Measurements from ENCODE around the gene GJB3. TPM values are rescaled to one million over a fixed set of nuclear protein-coding genes. Genes with fewer than 3 reads are reported as not detected.
A peak's percentile ranks its signal among the peaks of the same experiment; 100 is the strongest.

The GJB3 gene
- polyA plus RNA-seq, 4 donors = 0.67 to 1.9 (median 0.78) TPM; not detected in 1

- no peak for FAIRE-seq
- Histone ChIP-seq H3K36me3 (ENCODE audit: control insufficient read depth in 3 of 3, insufficient read depth in 2 of 3, low read depth in 1 of 3, low read length in 3 of 3) (no peaks in the 10 kb centered on the region), H3K27me3 (ENCODE audit: control insufficient read depth in 3 of 3, insufficient read depth in 3 of 3, low read length in 3 of 3) (peaks cover 0 to 20% (median 19%) of the 10 kb centered on the region in 3 donors), H3K4me1 (ENCODE audit: control insufficient read depth in 3 of 3, insufficient read depth in 2 of 3, low read depth in 1 of 3, low read length in 2 of 3) (peaks cover 0 to 4% (median 0%) of the 10 kb centered on the region in 3 donors), H3K27ac (ENCODE audit: low read depth in 1 of 3, low read length in 2 of 3) (no peak overlapping the region), H3K4me3 (ENCODE audit: low read depth in 1 of 3, low read length in 3 of 3) (no peak overlapping the region), H3K9me3 (ENCODE audit: control insufficient read depth in 2 of 2, insufficient read depth in 1 of 2, low read depth in 1 of 2, low read length in 1 of 2) (no peaks in the 10 kb centered on the region)
- DNase-seq = no peak
- WGBS, 3 donors = 52 to 76% (median 54%) methylated on average over 10 of the region's 10 CpGs
Measured at GRCh38 chr1:34777519-34778321, 3.3 kb upstream of the GJB3 start.

DNA sequence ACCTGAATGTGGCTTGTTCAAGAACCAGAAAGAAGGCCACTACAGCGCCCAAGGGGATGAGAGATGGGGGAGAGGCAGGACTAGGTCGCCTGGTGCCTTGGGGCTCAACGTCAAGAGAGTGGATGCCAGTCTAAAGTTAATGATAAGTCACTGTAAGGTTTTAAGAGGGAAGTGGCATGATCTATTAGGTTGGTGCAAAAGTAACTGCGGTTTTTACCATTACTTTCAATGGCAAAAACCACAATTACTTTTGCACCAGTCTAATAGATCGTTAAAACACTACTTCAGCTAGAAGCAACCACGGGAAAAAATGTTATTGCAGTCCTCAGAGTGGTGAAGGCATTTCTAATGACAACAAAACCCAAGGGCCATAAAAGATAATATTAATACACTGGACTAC, 2.6 kb upstream of the GJB3 start:
- FAIRE-seq (no peak), DNase-seq (no peak)
- no peaks in the 10 kb centered on the region for H3K36me3 ChIP-seq (ENCODE audit: control insufficient read depth in 3 of 3, insufficient read depth in 2 of 3, low read depth in 1 of 3, low read length in 3 of 3)
- H3K4me3 ChIP-seq (ENCODE audit: low read depth in 1 of 3, low read length in 3 of 3) = no peak overlapping the region
- no peak overlapping the region for H3K27ac ChIP-seq (ENCODE audit: low read depth in 1 of 3, low read length in 2 of 3)
- H3K27me3 ChIP-seq (ENCODE audit: control insufficient read depth in 3 of 3, insufficient read depth in 3 of 3, low read length in 3 of 3) = peaks cover 0 to 20% (median 19%) of the 10 kb centered on the region in 3 donors
- 70 to 79% (median 78%) methylated on average over 6 of the region's 6 CpGs for WGBS, 3 donors
- no peaks in the 10 kb centered on the region for H3K9me3 ChIP-seq (ENCODE audit: control insufficient read depth in 2 of 2, insufficient read depth in 1 of 2, low read depth in 1 of 2, low read length in 1 of 2)
- H3K4me1 ChIP-seq (ENCODE audit: control insufficient read depth in 3 of 3, insufficient read depth in 2 of 3, low read depth in 1 of 3, low read length in 2 of 3) = peaks cover 0 to 8% (median 0%) of the 10 kb centered on the region in 3 donors

GRCh38 chr1:34779005-34779404, 2.0 kb upstream of the GJB3 start:
- FAIRE-seq (no peak), DNase-seq (no peak)
- WGBS, 3 donors = 84 to 92% (median 86%) methylated on average over 5 of the region's 5 CpGs
- Histone ChIP-seq H3K36me3 (ENCODE audit: control insufficient read depth in 3 of 3, insufficient read depth in 2 of 3, low read depth in 1 of 3, low read length in 3 of 3) (no peaks in the 10 kb centered on the region), H3K27me3 (ENCODE audit: control insufficient read depth in 3 of 3, insufficient read depth in 3 of 3, low read length in 3 of 3) (peaks cover 0 to 19% (median 19%) of the 10 kb centered on the region in 3 donors), H3K27ac (ENCODE audit: low read depth in 1 of 3, low read length in 2 of 3) (no peak overlapping the region), H3K4me3 (ENCODE audit: low read depth in 1 of 3, low read length in 3 of 3) (no peak overlapping the region), H3K4me1 (ENCODE audit: control insufficient read depth in 3 of 3, insufficient read depth in 2 of 3, low read depth in 1 of 3, low read length in 2 of 3) (peaks cover 0 to 9% (median 0%) of the 10 kb centered on the region in 3 donors), H3K9me3 (ENCODE audit: control insufficient read depth in 2 of 2, insufficient read depth in 1 of 2, low read depth in 1 of 2, low read length in 1 of 2) (no peaks in the 10 kb centered on the region)

- no peaks in the 10 kb centered on the region for H3K36me3 ChIP-seq (ENCODE audit: control insufficient read depth in 3 of 3, insufficient read depth in 2 of 3, low read depth in 1 of 3, low read length in 3 of 3)
- DNase-seq = no peak
- no peaks in the 10 kb centered on the region for H3K9me3 ChIP-seq (ENCODE audit: control insufficient read depth in 2 of 2, insufficient read depth in 1 of 2, low read depth in 1 of 2, low read length in 1 of 2)
- H3K4me3 ChIP-seq (ENCODE audit: low read depth in 1 of 3, low read length in 3 of 3) = no peak overlapping the region
- peaks cover 0 to 19% (median 16%) of the 10 kb centered on the region in 3 donors for H3K27me3 ChIP-seq (ENCODE audit: control insufficient read depth in 3 of 3, insufficient read depth in 3 of 3, low read length in 3 of 3)
- peaks cover 0 to 9% (median 0%) of the 10 kb centered on the region in 3 donors for H3K4me1 ChIP-seq (ENCODE audit: control insufficient read depth in 3 of 3, insufficient read depth in 2 of 3, low read depth in 1 of 3, low read length in 2 of 3)
- 40 to 76% (median 60%) methylated on average over 5 of the region's 5 CpGs for WGBS, 3 donors
- H3K27ac ChIP-seq (ENCODE audit: low read depth in 1 of 3, low read length in 2 of 3) = no peak overlapping the region
- FAIRE-seq = no peak
Measured at GRCh38 chr1:34779526-34779925, 1.5 kb upstream of the GJB3 start.

DNA sequence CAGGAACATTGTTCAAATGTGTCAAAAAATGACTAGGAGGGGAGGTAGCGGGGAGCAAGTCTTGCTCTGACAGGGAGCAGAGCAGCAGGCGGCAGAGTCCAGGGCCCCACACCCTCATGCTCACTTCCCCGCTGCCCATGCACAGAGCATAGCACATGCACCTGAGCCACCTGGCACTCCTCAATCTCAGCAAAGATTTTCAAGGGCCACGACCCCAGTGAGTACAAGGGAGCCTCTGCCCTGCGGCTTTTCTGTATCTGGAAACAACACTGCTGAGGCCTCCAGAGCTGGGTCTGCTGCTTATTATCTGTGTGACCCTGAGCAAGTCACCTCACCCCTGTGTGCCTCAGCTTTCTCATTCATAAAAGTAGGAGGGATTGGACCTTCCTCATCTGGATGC, 1.1 kb upstream of the GJB3 start:
- H3K4me1 ChIP-seq (ENCODE audit: control insufficient read depth in 3 of 3, insufficient read depth in 2 of 3, low read depth in 1 of 3, low read length in 2 of 3) = peaks cover 0 to 9% (median 0%) of the 10 kb centered on the region in 3 donors
- H3K4me3 ChIP-seq (ENCODE audit: low read depth in 1 of 3, low read length in 3 of 3) = no peak overlapping the region
- no peaks in the 10 kb centered on the region for H3K9me3 ChIP-seq (ENCODE audit: control insufficient read depth in 2 of 2, insufficient read depth in 1 of 2, low read depth in 1 of 2, low read length in 1 of 2)
- FAIRE-seq = no peak
- no peak overlapping the region for H3K27ac ChIP-seq (ENCODE audit: low read depth in 1 of 3, low read length in 2 of 3)
- no peak for DNase-seq
- H3K36me3 ChIP-seq (ENCODE audit: control insufficient read depth in 3 of 3, insufficient read depth in 2 of 3, low read depth in 1 of 3, low read length in 3 of 3) = no peaks in the 10 kb centered on the region
- WGBS, 3 donors = 78 to 85% (median 79%) methylated on average over 5 of the region's 5 CpGs
- peaks cover 0 to 19% (median 16%) of the 10 kb centered on the region in 3 donors for H3K27me3 ChIP-seq (ENCODE audit: control insufficient read depth in 3 of 3, insufficient read depth in 3 of 3, low read length in 3 of 3)

DNA sequence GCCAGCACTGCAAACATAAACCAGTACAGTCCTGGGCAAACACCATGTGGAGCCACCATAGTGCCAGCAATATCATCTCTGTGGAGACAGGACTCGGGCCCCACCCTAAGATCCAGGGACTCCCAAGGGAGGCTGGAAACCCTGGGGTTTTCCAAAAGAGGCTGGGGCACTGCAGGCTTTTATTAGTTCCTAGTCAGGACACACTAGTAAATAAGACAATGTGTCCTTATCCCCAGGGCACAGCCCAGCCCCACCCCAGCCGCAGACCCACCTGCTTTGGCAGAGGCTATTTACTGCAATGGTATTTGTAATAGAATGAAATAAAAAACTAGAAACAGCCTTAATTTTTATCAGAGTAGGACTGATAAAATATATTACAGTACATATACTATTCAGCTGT, 486 bp upstream of the GJB3 start:
- Histone ChIP-seq H3K4me1 (ENCODE audit: control insufficient read depth in 3 of 3, insufficient read depth in 2 of 3, low read depth in 1 of 3, low read length in 2 of 3) (peaks cover 0 to 9% (median 0%) of the 10 kb centered on the region in 3 donors), H3K36me3 (ENCODE audit: control insufficient read depth in 3 of 3, insufficient read depth in 2 of 3, low read depth in 1 of 3, low read length in 3 of 3) (no peaks in the 10 kb centered on the region), H3K27me3 (ENCODE audit: control insufficient read depth in 3 of 3, insufficient read depth in 3 of 3, low read length in 3 of 3) (peaks cover 0 to 19% (median 16%) of the 10 kb centered on the region in 3 donors), H3K9me3 (ENCODE audit: control insufficient read depth in 2 of 2, insufficient read depth in 1 of 2, low read depth in 1 of 2, low read length in 1 of 2) (no peaks in the 10 kb centered on the region), H3K4me3 (ENCODE audit: low read depth in 1 of 3, low read length in 3 of 3) (no peak overlapping the region), H3K27ac (ENCODE audit: low read depth in 1 of 3, low read length in 2 of 3) (no peak overlapping the region)
- DNase-seq = no peak
- no peak for FAIRE-seq
- WGBS, 3 donors = 55 to 78% (median 66%) methylated on average over 2 of the region's 2 CpGs

GRCh38 chr1:34781844-34782391, 904 bp downstream of the GJB3 start:
- DNase-seq (peak; percentile 14 to 56), FAIRE-seq (no peak)
- Histone ChIP-seq H3K4me3 (ENCODE audit: low read depth in 1 of 3, low read length in 3 of 3) (peak overlapping the region in 2 of 3 donors; percentile 38 to 42), H3K9me3 (ENCODE audit: control insufficient read depth in 2 of 2, insufficient read depth in 1 of 2, low read depth in 1 of 2, low read length in 1 of 2) (no peaks in the 10 kb centered on the region), H3K36me3 (ENCODE audit: control insufficient read depth in 3 of 3, insufficient read depth in 2 of 3, low read depth in 1 of 3, low read length in 3 of 3) (no peaks in the 10 kb centered on the region), H3K27me3 (ENCODE audit: control insufficient read depth in 3 of 3, insufficient read depth in 3 of 3, low read length in 3 of 3) (peaks cover 0 to 19% (median 16%) of the 10 kb centered on the region in 3 donors), H3K27ac (ENCODE audit: low read depth in 1 of 3, low read length in 2 of 3) (peak overlapping the region in 1 of 3 donors; percentile 38), H3K4me1 (ENCODE audit: control insufficient read depth in 3 of 3, insufficient read depth in 2 of 3, low read depth in 1 of 3, low read length in 2 of 3) (peaks cover 0 to 13% (median 0%) of the 10 kb centered on the region in 3 donors)
- WGBS, 3 donors = 4 to 7% (median 7%) methylated on average over 14 to 18 of the region's 18 CpGs

- H3K4me3 ChIP-seq (ENCODE audit: low read depth in 1 of 3, low read length in 3 of 3) = no peak overlapping the region
- WGBS, 3 donors = 90 to 91% (median 90%) methylated on average over 28 of the region's 28 CpGs
- no peak overlapping the region for H3K27ac ChIP-seq (ENCODE audit: low read depth in 1 of 3, low read length in 2 of 3)
- H3K27me3 ChIP-seq (ENCODE audit: control insufficient read depth in 3 of 3, insufficient read depth in 3 of 3, low read length in 3 of 3) = peaks cover 0 to 18% (median 13%) of the 10 kb centered on the region in 3 donors
- DNase-seq (no peak), FAIRE-seq (no peak)
- H3K36me3 ChIP-seq (ENCODE audit: control insufficient read depth in 3 of 3, insufficient read depth in 2 of 3, low read depth in 1 of 3, low read length in 3 of 3) = no peaks in the 10 kb centered on the region
- peaks cover 0 to 14% (median 0%) of the 10 kb centered on the region in 3 donors for H3K4me1 ChIP-seq (ENCODE audit: control insufficient read depth in 3 of 3, insufficient read depth in 2 of 3, low read depth in 1 of 3, low read length in 2 of 3)
- H3K9me3 ChIP-seq (ENCODE audit: control insufficient read depth in 2 of 2, insufficient read depth in 1 of 2, low read depth in 1 of 2, low read length in 1 of 2) = peaks cover 0 to 2% of the 10 kb centered on the region in 2 donors
Measured at GRCh38 chr1:34784751-34785221, 3.8 kb downstream of the GJB3 start.

Measured in small intestine (tissue), 7 donors.